Heart left ventricle (tissue), 13 donors: ENCODE results near the gene HNRNPA3.

ENCODE experiments used
- CTCF ChIP-seq, 12 donors: fragments of 200-600 bp; sonication (generic) in 4 of 12; IDR thresholded peaks; one replicate each; pipeline versions ENCODE4 v1.5.0 to v1.8.0; 2018 to 2022; ENCODE audit warnings: antibody characterized with exemption in 12 of 12, mild to moderate bottlenecking in 5 of 12
- POLR2A ChIP-seq, 2 donors: fragments of 450-650 bp; IDR thresholded peaks; one replicate each; pipeline ENCODE4 v1.6.1; 2017; ENCODE audit warnings: antibody characterized with exemption in 2 of 2, mild to moderate bottlenecking in 2 of 2, moderate library complexity in 2 of 2
- donor health status: ischemic (EF 13 %, LVEDD 7.1; RV severe dilation, severe dysfunction).
- donor health status: DM: no; HTN: yes; CAD: no.
- donor health status: DM: no; HTN: no; CAD: no.
- donor health status: ischemic (EF 25% LVEDD 6.9; RV normal size, moderate dysfunction).
- donor health status: ischemic (EF 25% LVEDD 5.7; RV mildly dilated, moderate dysfunction).
- donor health status: ischemic (EF 35%, LVEDD 5.7; RV mildly dilated, moderate dysfunction).
- donor health status: nonischemic (EF 11% LVEDD 7.7; RV severe dilation, severe dysfunction).
- donor health status: DM: yes; HTN: yes; CAD: no.
- donor health status: PGD.
- donor health status: ischemic (EF 29% LVEDD 5.4; RV normal size, mild dysfunction).
- donor health status: nonischemic (EF 23%, LVEDD 6.1; RV moderate dilation, normal function).

GRCh38 chr2:177246000-177246399 is 33.4 kb downstream of the HNRNPA3 start:
- no peak for TF ChIP-seq POLR2A (IDR thresholded peaks at IDR 0.05)
- no peak for TF ChIP-seq CTCF (IDR thresholded peaks at IDR 0.05)
